PFSK-1 (cell line): ENCODE results near the gene FUT8.

Experiments
- FOXP2 ChIP-seq: optimal IDR thresholded peaks from 2 replicates; pipeline ENCODE3; 2011; ENCODE audit warnings: borderline replicate concordance, control low read depth, inconsistent platforms; ENCODE audit not compliant: insufficient read depth; ENCODE audit errors: extremely low read length, extremely low read depth
- POLR2AphosphoS5 ChIP-seq: IDR thresholded peaks from 2 replicates; pipeline ENCODE4 v1.6.1; 2012; ENCODE audit warnings: low read depth, mild to moderate bottlenecking, control low read depth, low read length, moderate library complexity
- SIN3A ChIP-seq: IDR thresholded peaks from 2 replicates; pipeline ENCODE4 v1.6.1; 2012; ENCODE audit warnings: mild to moderate bottlenecking, low read length, moderate library complexity, borderline replicate concordance; ENCODE audit not compliant: insufficient read depth
- TAF1 ChIP-seq: IDR thresholded peaks from 2 replicates; pipeline ENCODE4 v1.6.1; 2012; ENCODE audit warnings: low read length, control low read depth, borderline replicate concordance; ENCODE audit not compliant: insufficient read depth
- TF ChIP-seq, protein P1 (sequence below), 2 experiments: IDR thresholded peaks; 2 replicates each; pipeline versions ENCODE4 v1.6.1 to v1.8.0; 2011 to 2012; ENCODE audit warnings: low read depth in 2 of 2, low read length in 2 of 2, control low read depth in 1 of 2, inconsistent platforms in 1 of 2, mild to moderate bottlenecking in 1 of 2, moderate library complexity in 1 of 2; ENCODE audit not compliant: insufficient read depth in 1 of 2

FUT8 gene

GRCh38 chr14:65438266-65438933 is 25.9 kb downstream of the FUT8 start:
- no peak for TF ChIP-seq SIN3A
- no peak for TF ChIP-seq TAF1
- TF ChIP-seq FOXP2: no peak
- TF ChIP-seq POLR2AphosphoS5: no peak
- TF ChIP-seq, protein P1, sequence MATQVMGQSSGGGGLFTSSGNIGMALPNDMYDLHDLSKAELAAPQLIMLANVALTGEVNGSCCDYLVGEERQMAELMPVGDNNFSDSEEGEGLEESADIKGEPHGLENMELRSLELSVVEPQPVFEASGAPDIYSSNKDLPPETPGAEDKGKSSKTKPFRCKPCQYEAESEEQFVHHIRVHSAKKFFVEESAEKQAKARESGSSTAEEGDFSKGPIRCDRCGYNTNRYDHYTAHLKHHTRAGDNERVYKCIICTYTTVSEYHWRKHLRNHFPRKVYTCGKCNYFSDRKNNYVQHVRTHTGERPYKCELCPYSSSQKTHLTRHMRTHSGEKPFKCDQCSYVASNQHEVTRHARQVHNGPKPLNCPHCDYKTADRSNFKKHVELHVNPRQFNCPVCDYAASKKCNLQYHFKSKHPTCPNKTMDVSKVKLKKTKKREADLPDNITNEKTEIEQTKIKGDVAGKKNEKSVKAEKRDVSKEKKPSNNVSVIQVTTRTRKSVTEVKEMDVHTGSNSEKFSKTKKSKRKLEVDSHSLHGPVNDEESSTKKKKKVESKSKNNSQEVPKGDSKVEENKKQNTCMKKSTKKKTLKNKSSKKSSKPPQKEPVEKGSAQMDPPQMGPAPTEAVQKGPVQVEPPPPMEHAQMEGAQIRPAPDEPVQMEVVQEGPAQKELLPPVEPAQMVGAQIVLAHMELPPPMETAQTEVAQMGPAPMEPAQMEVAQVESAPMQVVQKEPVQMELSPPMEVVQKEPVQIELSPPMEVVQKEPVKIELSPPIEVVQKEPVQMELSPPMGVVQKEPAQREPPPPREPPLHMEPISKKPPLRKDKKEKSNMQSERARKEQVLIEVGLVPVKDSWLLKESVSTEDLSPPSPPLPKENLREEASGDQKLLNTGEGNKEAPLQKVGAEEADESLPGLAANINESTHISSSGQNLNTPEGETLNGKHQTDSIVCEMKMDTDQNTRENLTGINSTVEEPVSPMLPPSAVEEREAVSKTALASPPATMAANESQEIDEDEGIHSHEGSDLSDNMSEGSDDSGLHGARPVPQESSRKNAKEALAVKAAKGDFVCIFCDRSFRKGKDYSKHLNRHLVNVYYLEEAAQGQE (IDR thresholded peaks at IDR 0.05; ENCODE audit: insufficient read depth in 1 of 2, low read depth in 2 of 2, low read length in 2 of 2): no peak

DNA sequence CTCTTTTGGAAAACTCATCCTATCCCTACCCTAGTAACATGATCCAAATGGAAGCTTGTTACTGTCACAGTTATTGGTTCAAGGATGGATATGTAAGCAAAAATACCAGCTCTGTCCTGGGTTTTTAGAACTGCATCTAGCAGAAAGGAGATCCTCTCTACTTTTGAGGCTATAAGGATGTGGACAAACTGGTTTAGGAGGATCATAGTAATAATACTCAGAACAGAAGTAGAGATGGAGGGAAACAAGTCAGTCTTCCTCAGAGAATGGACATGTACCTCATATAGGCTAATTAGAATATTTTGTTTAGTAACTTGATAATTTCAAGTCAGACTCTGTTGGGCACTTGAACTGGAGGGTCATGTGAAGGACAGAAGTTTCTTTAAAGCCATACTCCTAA is 26.6 kb downstream of the FUT8 start:
- no peak for TF ChIP-seq FOXP2
- no peak for TF ChIP-seq TAF1
- no peak for TF ChIP-seq POLR2AphosphoS5
- TF ChIP-seq, protein P1 (IDR thresholded peaks at IDR 0.05; ENCODE audit: insufficient read depth in 1 of 2, low read depth in 2 of 2, low read length in 2 of 2): no peak
- no peak for TF ChIP-seq SIN3A

- TF ChIP-seq, protein P1 (IDR thresholded peaks at IDR 0.05; ENCODE audit: insufficient read depth in 1 of 2, low read depth in 2 of 2, low read length in 2 of 2): no peak
- TF ChIP-seq TAF1: no peak
- no peak for TF ChIP-seq POLR2AphosphoS5
These were observed 27.7 kb downstream of the FUT8 start for GRCh38 chr14:65440230-65440629.

DNA sequence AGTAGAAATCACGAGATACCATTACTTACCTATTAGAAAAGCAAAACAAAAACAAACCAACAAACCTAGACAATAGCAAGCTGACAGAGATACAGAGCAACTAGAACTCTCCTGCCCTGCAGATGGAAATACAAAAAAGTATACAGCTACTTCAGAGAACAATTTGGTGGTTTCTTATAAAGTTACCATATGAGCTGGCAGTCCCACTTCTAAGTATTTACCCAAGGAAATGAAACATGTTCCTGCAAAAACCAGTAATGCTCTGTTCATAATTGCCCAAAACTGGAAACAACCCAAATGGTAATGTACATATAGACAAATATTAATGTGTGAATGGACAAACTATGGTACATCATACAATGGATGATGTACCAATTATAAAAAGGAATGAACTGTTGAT is 31.7 kb downstream of the FUT8 start:
- TF ChIP-seq, protein P1 (IDR thresholded peaks at IDR 0.05; ENCODE audit: insufficient read depth in 1 of 2, low read depth in 2 of 2, low read length in 2 of 2): no peak
- TF ChIP-seq POLR2AphosphoS5: no peak
- TF ChIP-seq TAF1: no peak
- TF ChIP-seq FOXP2: no peak
- no peak for TF ChIP-seq SIN3A

DNA sequence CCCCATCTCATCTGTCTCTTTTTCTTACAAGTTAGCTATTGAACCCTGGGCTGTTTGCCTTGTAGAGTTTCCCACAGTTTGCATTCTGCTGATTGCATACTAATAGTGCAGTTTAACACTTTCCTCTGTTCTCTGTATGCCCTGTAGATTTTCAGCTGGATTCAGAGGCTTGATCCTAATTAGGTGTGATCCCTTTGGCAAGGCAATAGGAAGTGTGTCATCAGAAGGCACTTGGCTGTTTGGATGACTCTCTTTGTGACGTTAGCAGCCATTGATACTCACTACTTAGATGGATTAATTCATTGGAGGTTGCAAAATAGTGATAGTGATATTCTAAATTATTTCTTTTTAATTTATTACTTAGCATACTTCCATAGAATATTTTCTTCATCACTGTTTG is 33.6 kb downstream of the FUT8 start:
- TF ChIP-seq, protein P1 (IDR thresholded peaks at IDR 0.05; ENCODE audit: insufficient read depth in 1 of 2, low read depth in 2 of 2, low read length in 2 of 2): no peak
- TF ChIP-seq SIN3A (no peak), FOXP2 (no peak), TAF1 (no peak), POLR2AphosphoS5 (no peak)
